Mesangial cell (primary cell): ENCODE data around the gene PAGE2B. TPM values are rescaled to one million over a fixed set of nuclear protein-coding genes. Genes with fewer than 3 reads are reported as not detected.

Source experiments
- total RNA-seq: library from RNA; depleted of rRNA; stranded (reverse); fragments of >200 nt; gene quantifications from 2 replicates; pipeline ENCODE4 v1.2.3, GENCODE V29; 2015

Gene PAGE2B, protein sequence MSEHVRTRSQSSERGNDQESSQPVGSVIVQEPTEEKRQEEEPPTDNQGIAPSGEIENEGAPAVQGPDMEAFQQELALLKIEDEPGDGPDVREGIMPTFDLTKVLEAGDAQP
- total RNA-seq = not detected in 2 replicates

GRCh38 chrX:55074851-55075467 lies at the start of gene PAGE2B:
Gene PAGE2B (plus strand): TSS chrX:55075030. CDS start chrX:55076042, 1,012 bp downstream.

GRCh38 chrX:55030271-55031205 lies 44.3 kb upstream of the PAGE2B start, which contains the start of gene ALAS2:
Gene ALAS2 (minus strand): TSS chrX:55030977. CDS start chrX:55026000, 4,977 bp downstream.

DNA sequence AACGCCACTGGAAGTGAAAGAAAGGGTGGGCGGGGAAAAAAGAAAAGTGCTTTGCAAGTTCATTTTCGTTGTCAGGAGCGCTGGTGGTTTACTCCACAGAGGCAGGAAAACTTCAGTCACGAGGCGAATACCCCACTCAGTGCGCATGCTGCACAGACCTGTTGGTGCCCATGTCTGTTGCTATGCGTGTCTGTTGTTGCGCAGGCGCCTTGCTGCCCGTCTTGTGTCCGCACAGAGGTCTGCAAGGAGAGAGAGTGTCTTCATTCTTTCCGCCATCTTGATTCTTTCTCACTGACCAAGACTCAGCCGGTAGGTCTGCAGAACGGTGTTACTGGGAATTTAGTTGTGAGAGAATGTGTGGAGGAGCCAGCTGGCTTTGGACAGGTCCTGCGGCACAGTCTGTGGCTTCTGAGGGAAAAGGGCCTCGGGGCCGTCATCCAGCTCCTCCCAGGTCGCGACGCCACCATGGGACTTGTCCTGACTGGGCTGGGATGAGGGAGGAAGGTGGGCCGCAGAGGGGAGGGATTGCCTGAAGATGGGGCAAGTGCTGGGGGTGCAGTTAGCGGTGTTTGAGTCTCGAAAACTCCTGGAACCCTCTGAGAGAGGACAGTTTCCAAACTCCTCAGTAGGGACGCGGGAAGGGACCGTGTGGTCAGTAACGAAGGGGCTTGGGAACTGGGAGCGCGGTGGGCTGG lies 14.1 kb downstream of the PAGE2B start, which contains the start of gene PAGE2:
TSS of gene PAGE2 (plus strand) at position 224 of the 695 bp plus-strand sequence. CDS start 1,003 bp downstream, outside the sequence.

Other genes with a start within 250 kb of the PAGE2B start
- 9.6 and 43.2 TPM in 2 replicates for gene TRO, start 154.2 kb upstream of the PAGE2B start, total RNA-seq
- not detected in 2 replicates for gene PFKFB1, start 80.8 kb upstream of the PAGE2B start, total RNA-seq
- gene APEX2, start 74.7 kb upstream of the PAGE2B start, total RNA-seq = 10.3 and 16.6 TPM in 2 replicates
- not detected in 2 replicates for gene ALAS2, start 44.1 kb upstream of the PAGE2B start, total RNA-seq
- gene PAGE2, start 14.0 kb downstream of the PAGE2B start, total RNA-seq = not detected in 2 replicates
- gene PAGE5, start 145.3 kb downstream of the PAGE2B start, total RNA-seq = not detected in 2 replicates
- not detected in 2 replicates for gene PAGE3, start 189.9 kb downstream of the PAGE2B start, total RNA-seq